Smooth muscle cell of the coronary artery (primary cell): ENCODE results near the gene C5orf15. TPM values are rescaled to one million over a fixed set of nuclear protein-coding genes. Genes with fewer than 3 reads are reported as not detected.

Source experiments
- total RNA-seq: library from RNA; depleted of rRNA; stranded (reverse); fragments of >200 nt; gene quantifications from 2 replicates; pipeline ENCODE4 v1.2.3, GENCODE V29; 2014; ENCODE audit warnings: low replicate concordance

Gene C5orf15
- total RNA-seq = 45.9 and 68.7 TPM in 2 replicates

DNA sequence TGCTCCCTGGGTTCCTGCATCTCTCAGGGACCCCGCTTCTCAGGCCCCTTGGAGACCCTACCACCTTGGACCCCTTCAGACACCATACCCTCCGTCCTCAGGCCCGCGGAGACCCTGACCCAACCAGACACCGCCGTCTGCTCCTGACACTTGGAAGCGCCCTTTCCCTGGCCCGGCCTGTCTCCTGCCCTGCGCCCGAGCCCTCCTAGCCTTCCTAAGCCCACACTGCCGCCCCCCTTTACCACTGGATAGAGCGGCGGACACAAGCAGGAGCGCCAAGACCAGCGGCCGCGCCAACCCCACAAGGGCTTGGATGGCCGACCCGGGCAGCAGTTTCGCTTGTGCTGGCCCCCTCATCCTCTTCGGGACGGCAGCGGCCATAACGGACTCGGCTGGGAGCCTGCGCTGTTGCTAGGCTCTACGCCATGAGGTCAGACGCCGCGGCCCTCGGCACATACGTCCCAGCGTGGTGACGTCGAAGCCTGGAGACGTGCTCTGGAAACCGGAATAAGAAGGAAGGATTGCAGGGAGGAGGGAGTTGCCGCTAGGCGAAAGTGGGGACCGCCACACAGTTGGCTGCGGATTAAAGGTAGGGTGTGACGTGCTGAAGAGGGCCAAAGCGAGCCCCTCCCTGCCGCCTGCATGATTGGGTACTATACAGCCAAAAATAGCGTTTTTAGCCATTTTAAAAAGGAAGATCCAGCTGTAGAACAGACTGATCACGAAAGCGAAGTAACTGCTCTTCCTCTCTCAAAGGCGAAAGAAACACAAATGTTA is at the start of gene C5orf15:
TSS of gene C5orf15 (minus strand) at position 422 of the 777 bp plus-strand sequence. CDS start at position 381, 41 bp downstream.

DNA sequence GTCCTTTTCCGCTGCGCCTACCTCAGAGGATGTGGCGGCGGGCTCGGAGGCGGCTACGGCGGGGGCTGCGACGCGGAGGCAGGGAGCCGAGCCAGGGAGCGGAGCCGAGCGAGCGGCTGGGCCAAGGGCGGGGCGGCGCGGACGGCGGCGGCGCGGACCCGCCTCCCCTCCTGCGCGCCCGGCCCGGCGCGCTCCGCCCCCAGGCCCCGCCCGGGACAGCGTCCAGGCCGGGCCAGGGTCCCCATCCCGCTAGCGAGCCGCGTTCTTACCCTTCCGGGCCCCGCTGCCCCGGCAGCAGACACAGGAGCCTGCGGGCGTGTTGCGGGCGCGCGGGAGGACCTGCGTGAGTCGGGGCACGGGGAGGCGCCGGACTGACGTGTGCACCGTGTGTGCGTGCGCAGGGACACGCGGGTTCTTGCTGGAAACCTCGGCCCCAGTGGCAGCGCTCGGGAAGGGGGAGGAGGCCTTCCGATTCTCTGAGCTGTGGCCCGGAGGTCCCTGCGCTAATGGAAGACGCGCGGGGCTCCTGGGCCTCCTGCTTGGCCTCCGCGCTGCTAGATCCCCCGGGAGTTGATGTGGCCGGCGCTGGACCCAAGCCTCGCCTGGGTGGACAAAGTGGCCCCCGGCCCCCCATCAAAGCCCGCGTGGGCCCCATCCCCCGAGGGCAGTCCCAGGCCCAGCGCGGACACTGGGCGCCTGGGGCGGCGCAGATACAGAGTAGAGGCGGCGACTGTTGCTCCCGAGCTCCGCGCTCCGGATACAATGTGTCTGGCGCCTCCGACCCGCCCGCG is 36.4 kb upstream of the C5orf15 start, which contains the start of gene VDAC1:
TSS of gene VDAC1 (minus strand) at position 350 of the 791 bp plus-strand sequence. CDS start 11,963 bp downstream, outside the sequence.

Other genes with a start within 250 kb of the C5orf15 start
- gene VDAC1, start 36.4 kb upstream of the C5orf15 start, total RNA-seq = 288 and 329 TPM in 2 replicates
- gene TCF7, start 146.1 kb upstream of the C5orf15 start, total RNA-seq = 0.45 and 0.94 TPM in 2 replicates
- 199 and 288 TPM in 2 replicates for gene SKP1, start 208.3 kb upstream of the C5orf15 start, total RNA-seq